ENCODE measurements around the gene WDFY1. TPM values are rescaled to one million over a fixed set of nuclear protein-coding genes. Genes with fewer than 3 reads are reported as not detected.

WDFY1 gene
- total and polyA plus RNA-seq, 2 donors (not counting 1 experiment from before 2014, with no cell fraction given), result 28.8 to 76.0 TPM

GRCh38 chr2:223956300-223956699, 11.2 kb upstream of the WDFY1 start:
- ChIA-PET POLR2A (interaction anchor here (1.6 kb wide), 1 partner anchor 11 kb away, joined by 6 read pairs; the partner anchor contains the start of gene WDFY1), CTCF (interaction anchor here (0.7 to 2.9 kb wide), 3 partner anchors 54 to 76 kb away, joined by 3 to 9 read pairs (median 3); no protein-coding TSS in a partner anchor)
- Histone ChIP-seq H3K27me3 (replicated peaks in 1 of 4; ENCODE audit: control extremely low read depth in 1 of 4, control insufficient read depth in 3 of 4, insufficient read depth in 4 of 4, low read length in 3 of 4) (no peaks in the 10 kb centered on the region), H3K4me2 (replicated peaks; ENCODE audit: low read depth, low read length, poor library complexity, severe bottlenecking) (peak overlapping the region; percentile 74), H3K79me2 (ENCODE audit: control insufficient read depth, insufficient read depth, low read length) (peaks cover 47% of the 10 kb centered on the region), H3K27ac (ENCODE audit: low read length in 2 of 2) (peak overlapping the region; percentile 72 to 78), H3K9me3 (ENCODE audit: control extremely low read depth in 1 of 3, control insufficient read depth in 2 of 3, insufficient read depth in 1 of 3, low read length in 2 of 3) (no peaks in the 10 kb centered on the region), H4K20me1 (ENCODE audit: control insufficient read depth, insufficient read depth, low read length, poor library complexity, severe bottlenecking) (peaks cover 10% of the 10 kb centered on the region), H2AFZ (ENCODE audit: insufficient read depth, low read depth, low read length, poor library complexity, severe bottlenecking) (peak overlapping the region; percentile 94), H3K4me3 (ENCODE audit: control extremely low read depth in 1 of 5, extremely low read depth in 1 of 5, insufficient read depth in 1 of 5, low read depth in 2 of 5, low read length in 4 of 5) (no peak overlapping the region), H3K4me1 (ENCODE audit: control insufficient read depth in 2 of 2, insufficient read depth in 2 of 2, low read length in 2 of 2) (peaks cover 50 to 52% of the 10 kb centered on the region in 2 donors), H3K9ac (ENCODE audit: low read length) (peak overlapping the region; percentile 81), H3K36me3 (replicated peaks in 1 of 2; ENCODE audit: control extremely low read depth in 1 of 2, control insufficient read depth in 1 of 2, extremely low read depth in 1 of 2, insufficient read depth in 2 of 2, low read length in 1 of 2) (peaks cover 4 to 16% of the 10 kb centered on the region in 2 experiments)
- ATAC-seq (ENCODE audit: low read depth) (no peak), DNase-seq (peak; percentile 21)
- intact Hi-C loops (cut with micrococcal nuclease), result loop anchor here (2.0 to 10.0 kb wide), 5 partner anchors 17 to 1301 kb away; partner anchors contain the start of genes CUL3 and FARSB
- Mint-ChIP-seq H3K4me3 (peak overlapping the region; percentile 68), H3K4me1 (peaks cover 65% of the 10 kb centered on the region), H3K27ac (peak overlapping the region; percentile 89), H3K27me3 (no peaks in the 10 kb centered on the region), H3K9me3 (ENCODE audit: insufficient read depth) (no peaks in the 10 kb centered on the region)
- TF ChIP-seq EZH2 (IDR thresholded peaks at IDR 0.05; ENCODE audit: borderline replicate concordance, insufficient read depth, low read depth, low read length, poor library complexity, severe bottlenecking), result no peak
- no peak for TF ChIP-seq CTCF (IDR thresholded peaks at IDR 0.05)
- 75% methylated on average over 3 of the region's 4 CpGs for WGBS (ENCODE audit: insufficient coverage)

- Histone ChIP-seq H3K4me3 (ENCODE audit: control extremely low read depth in 1 of 5, extremely low read depth in 1 of 5, insufficient read depth in 1 of 5, low read depth in 2 of 5, low read length in 4 of 5) (no peak overlapping the region), H3K9me3 (ENCODE audit: control extremely low read depth in 1 of 3, control insufficient read depth in 2 of 3, insufficient read depth in 1 of 3, low read length in 2 of 3) (no peaks in the 10 kb centered on the region), H3K27me3 (replicated peaks in 1 of 4; ENCODE audit: control extremely low read depth in 1 of 4, control insufficient read depth in 3 of 4, insufficient read depth in 4 of 4, low read length in 3 of 4) (no peaks in the 10 kb centered on the region), H3K27ac (ENCODE audit: low read length in 2 of 2) (no peak overlapping the region), H2AFZ (ENCODE audit: insufficient read depth, low read depth, low read length, poor library complexity, severe bottlenecking) (no peak overlapping the region), H3K79me2 (ENCODE audit: control insufficient read depth, insufficient read depth, low read length) (peaks cover 46% of the 10 kb centered on the region), H3K4me1 (ENCODE audit: control insufficient read depth in 2 of 2, insufficient read depth in 2 of 2, low read length in 2 of 2) (peaks cover 50 to 53% of the 10 kb centered on the region in 2 donors), H3K9ac (ENCODE audit: low read length) (no peak overlapping the region), H3K4me2 (replicated peaks; ENCODE audit: low read depth, low read length, poor library complexity, severe bottlenecking) (no peak overlapping the region), H4K20me1 (ENCODE audit: control insufficient read depth, insufficient read depth, low read length, poor library complexity, severe bottlenecking) (no peaks in the 10 kb centered on the region), H3K36me3 (replicated peaks in 1 of 2; ENCODE audit: control extremely low read depth in 1 of 2, control insufficient read depth in 1 of 2, extremely low read depth in 1 of 2, insufficient read depth in 2 of 2, low read length in 1 of 2) (no peaks in the 10 kb centered on the region)
- ChIA-PET CTCF (interaction anchor here (1.2 to 2.9 kb wide), 4 partner anchors 8 to 118 kb away, joined by 3 to 9 read pairs (median 6); no protein-coding TSS in a partner anchor), POLR2A (interaction anchor here (0.5 to 1.8 kb wide), 2 partner anchors 9 to 967 kb away, joined by 5 to 8 read pairs; partner anchors contain the start of gene WDFY1)
- 100% methylated on average over 1 of the region's 3 CpGs for WGBS (ENCODE audit: insufficient coverage)
- Mint-ChIP-seq H3K27me3 (no peaks in the 10 kb centered on the region), H3K27ac (peak overlapping the region; percentile 41), H3K4me1 (peaks cover 61% of the 10 kb centered on the region), H3K9me3 (ENCODE audit: insufficient read depth) (no peaks in the 10 kb centered on the region), H3K4me3 (no peak overlapping the region)
- DNase-seq (no peak), ATAC-seq (ENCODE audit: low read depth) (no peak)
- intact Hi-C loops (cut with micrococcal nuclease), result loop anchor here (10.0 kb wide), 1 partner anchor 1300 kb away; the partner anchor contains the start of gene FARSB
- TF ChIP-seq EZH2 (IDR thresholded peaks at IDR 0.05; ENCODE audit: borderline replicate concordance, insufficient read depth, low read depth, low read length, poor library complexity, severe bottlenecking) (no peak), CTCF (IDR thresholded peaks at IDR 0.05) (no peak)
Observed at GRCh38 chr2:223954401-223954800, 9.3 kb upstream of the WDFY1 start.

All from B cell (primary cell).